DMS53 treated with DMSO at 0.1 percent for 48 hours (cell line): ENCODE results near the gene SH3PXD2A.
"Not testable (repeated sequence)": the region's sequence is repeated elsewhere in the genome, so short reads cannot be mapped to it uniquely, and the experiment has no call there.

Experiments
- DNase-seq: peaks from one replicate; lab custom pipeline; 2025; ENCODE audit not compliant: unreplicated experiment; lab: John Stamatoyannopoulos, UW

The SH3PXD2A gene

DNA sequence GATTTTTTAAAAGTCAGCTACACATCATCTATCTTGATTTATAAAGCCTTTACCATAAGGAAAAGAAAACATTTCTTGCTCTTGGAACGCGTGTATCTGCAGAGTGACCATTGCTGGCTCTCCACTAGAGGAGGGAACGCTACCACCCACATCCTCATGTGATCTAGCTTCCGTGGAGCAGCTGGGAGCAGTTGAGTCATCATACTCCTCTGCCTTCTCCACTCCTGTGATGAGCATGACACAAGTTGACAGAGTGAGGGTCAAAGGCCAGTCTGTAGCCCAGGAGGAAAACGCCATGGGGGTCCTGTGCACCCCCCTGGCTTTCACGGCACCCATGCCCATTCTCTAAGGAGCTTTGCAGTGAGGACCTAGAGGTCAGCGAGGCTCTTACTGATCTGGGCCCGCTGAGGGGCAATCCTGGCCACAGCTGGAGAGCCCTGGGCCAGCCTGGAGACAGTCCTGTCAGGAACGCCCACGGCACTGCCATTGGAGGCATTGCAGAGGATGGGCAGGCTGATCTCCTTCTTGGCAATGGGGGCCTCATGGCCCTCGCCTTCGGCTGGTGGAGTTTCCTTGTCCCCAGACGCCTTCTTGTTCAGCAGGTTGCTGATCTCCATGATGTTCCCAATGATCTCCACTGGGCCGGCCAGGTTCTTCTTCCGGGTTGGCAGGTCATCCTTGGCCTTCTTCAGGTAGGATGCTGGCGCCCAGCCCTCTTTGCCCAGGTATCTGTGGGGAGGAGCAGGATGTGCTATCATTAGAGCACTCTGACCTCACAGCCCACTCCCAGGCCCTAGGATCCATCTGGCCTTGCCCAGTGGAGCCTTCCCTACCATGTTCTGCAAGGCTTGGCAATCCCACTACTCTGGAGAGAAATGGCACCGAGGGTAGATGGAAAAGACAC lies 242.7 kb downstream of the SH3PXD2A start:
- no peak for DNase-seq

GRCh38 chr10:103610921-103611511 lies 244.4 kb downstream of the SH3PXD2A start:
- no peak for DNase-seq

DNA sequence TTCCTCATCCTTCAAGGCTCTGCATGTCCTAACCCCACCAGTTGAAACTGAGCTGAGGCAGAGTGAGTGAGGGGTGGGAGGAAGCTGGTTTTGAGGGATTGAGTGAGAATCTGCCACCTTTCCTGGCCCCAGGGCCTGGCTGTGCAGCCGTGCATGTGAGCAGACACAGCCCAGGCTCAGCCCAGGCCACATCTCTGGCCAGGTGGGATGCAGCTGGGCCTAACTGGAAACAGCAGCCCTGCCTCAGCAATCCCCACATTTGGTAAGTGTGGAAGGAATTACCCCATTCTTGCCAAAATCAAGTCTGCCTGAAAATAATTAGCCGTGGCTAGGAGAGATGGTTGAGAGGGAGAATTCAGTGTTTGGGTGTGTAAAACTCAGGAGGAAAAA lies 245.3 kb downstream of the SH3PXD2A start:
- no peak for DNase-seq

- no peak for DNase-seq
Observed at GRCh38 chr10:103609231-103610082, 245.9 kb downstream of the SH3PXD2A start.

DNA sequence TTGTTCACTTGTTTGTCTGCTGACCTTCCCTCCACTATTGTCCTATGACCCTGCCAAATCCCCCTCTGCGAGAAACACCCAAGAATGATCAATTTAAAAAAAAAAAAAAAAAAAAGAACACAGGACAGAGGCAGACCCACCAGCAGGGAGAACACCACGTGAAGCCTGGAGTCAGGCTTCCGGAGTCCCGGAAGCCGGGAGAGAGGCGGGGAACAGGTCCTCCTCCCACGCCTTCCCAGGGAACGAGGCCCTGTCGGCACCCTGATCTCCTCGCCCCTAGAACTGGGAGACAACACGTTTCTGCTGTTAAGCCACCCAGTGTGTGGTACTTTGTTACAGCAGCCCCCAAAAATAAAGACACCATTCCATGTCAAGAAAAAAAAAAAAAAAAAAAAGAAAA lies 247.3 kb downstream of the SH3PXD2A start:
- DNase-seq: not testable (repeated sequence)

DNA sequence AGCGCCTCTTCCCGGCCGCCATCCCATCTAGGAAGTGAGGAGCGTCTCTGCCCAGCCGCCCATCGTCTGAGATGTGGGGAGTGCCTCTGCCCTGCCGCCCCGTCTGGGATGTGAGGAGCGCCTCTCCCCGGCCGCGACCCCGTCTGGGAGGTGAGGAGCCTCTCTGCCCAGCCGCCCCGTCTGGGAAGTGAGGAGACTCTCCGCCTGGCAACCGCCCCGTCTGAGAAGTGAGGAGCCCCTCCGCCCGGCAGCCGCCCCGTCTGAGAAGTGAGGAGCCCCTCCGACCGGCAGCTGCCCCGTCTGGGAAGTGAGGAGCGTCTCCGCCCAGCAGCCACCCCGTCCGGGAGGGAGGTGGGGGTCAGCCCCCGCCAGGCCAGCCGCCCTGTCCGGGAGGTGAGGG lies 248.3 kb downstream of the SH3PXD2A start:
- DNase-seq: not testable (repeated sequence)

DNA sequence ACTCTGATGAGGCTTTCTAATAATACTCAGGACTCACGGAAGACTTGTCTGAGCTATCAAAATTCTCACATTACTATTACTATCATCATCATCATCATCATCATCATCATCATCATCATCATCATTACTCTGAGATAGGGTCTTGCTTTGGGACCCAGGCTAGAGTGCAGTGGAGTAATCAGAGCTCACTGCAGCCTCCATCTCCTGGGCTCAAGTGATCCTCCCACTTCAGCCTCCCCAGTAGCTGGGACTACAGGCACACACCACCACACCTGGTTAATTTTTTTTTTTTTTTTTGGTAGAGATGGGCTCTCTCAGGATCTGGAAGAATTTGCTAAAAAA lies 249.3 kb downstream of the SH3PXD2A start:
- DNase-seq: not testable (repeated sequence)

- DNase-seq: no peak
Observed at GRCh38 chr10:103605359-103606096, 249.8 kb downstream of the SH3PXD2A start.

DNA sequence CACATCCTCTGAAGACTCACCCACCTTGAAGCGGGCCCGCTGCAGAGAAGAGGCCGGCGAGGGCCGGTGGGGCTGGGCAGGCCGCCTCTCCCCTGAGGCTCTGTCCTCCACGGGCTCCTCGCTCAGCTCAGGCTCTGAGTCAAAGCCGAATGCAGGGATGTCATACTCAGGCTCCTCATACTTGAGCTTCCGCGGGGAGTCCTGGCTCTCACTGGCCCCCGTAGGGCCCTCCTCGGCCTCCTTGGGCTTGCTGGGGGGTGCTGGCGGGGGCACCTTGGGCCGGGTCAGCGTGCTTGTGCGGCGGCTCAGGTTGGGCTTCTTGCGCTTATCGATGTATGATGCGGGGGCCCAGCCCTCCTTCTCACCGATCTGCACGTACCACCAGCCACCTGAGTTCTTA lies 252.0 kb downstream of the SH3PXD2A start:
- DNase-seq: no peak

GRCh38 chr10:103602852-103603155 lies 252.6 kb downstream of the SH3PXD2A start:
- DNase-seq: no peak

DNA sequence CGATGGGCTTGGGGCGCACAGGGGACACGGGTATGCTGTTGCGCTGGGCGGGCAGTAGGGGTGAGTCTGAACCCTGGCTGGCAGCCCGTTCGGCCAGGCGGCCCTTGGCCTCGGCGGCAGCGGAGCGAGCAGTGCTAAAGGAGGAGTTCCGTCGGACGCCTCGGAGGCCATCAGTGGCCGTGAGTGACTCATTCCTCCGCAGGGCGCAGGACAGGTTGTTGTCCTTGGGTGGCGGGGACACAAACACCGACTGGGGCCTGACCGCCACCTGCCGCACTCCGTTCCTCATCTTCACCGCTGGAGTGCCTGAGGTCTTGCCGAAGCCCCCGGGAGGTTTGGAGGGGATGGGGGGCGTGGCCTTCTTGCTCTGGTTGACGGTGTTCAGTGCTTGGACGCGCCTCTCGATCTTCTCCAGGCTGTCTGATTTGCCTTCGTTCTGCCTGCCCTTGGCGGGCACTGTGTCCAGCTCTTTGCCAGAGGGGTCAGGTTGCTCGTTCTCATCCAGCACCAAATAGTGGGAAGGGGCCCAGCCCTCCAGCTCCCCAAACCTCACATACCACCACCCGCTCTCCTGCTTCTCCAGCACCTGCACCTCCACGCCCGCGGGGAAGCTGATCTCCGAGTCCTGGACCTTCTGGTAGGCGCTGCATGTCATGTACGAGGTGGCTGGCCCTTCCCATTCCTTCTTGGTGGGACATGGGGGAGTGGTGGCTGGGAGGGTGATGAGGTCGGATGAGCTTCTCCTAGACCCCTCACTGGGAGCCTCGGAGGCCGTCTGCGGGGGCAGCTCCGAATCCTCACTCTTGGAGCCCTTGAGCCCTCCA lies 253.1 kb downstream of the SH3PXD2A start:
- no peak for DNase-seq

GRCh38 chr10:103600956-103601569 lies 254.3 kb downstream of the SH3PXD2A start:
- no peak for DNase-seq

- no peak for DNase-seq
Observed at GRCh38 chr10:103600325-103600724, 255.1 kb downstream of the SH3PXD2A start.

- DNase-seq: no peak
Observed at GRCh38 chr10:103599907-103600306, 255.5 kb downstream of the SH3PXD2A start.

DNA sequence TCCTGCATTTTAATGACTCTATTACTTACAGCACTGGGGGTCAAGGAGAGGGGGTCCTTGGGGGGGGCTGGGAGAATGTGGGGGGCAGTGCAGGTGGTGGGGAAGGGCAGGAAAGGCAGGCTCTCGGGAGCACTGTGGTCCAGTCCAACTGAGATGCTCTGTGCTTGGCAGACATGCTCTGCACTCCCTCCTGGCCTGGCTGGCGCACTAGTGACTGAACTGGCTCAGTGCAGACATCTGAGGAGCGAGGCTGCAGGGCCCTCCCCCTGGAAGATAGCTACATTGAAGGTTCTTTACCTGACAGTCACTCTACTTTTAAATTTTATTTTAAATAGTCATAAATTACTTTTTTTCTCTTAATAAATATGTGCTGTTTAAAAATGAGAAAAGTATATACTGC lies 256.2 kb downstream of the SH3PXD2A start:
- DNase-seq: no peak

DNA sequence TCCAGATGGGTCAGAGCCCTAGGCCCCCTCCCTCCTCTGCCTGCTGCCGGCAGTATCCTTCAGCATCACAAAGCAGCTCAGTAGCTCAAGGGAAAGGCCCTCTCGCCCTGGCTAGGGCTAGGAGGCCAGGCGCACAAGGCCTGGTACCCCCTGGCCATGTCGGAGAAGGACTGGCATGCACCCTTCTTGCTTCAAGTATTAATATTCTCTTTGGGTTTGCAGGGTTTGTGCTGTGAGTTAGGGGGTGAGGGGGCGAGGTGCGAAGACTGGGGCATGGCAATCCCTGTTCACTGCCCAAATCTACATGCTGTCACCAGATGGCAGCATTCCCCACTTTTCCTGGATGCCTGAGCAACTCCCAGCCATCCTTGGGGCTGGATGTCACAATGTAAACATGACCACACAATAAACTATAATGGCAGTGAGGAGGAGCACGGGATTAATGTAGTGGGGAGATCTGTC lies 256.7 kb downstream of the SH3PXD2A start:
- peak; percentile 48 for DNase-seq

- DNase-seq: no peak
Observed at GRCh38 chr10:103597003-103597402, 258.4 kb downstream of the SH3PXD2A start.

DNA sequence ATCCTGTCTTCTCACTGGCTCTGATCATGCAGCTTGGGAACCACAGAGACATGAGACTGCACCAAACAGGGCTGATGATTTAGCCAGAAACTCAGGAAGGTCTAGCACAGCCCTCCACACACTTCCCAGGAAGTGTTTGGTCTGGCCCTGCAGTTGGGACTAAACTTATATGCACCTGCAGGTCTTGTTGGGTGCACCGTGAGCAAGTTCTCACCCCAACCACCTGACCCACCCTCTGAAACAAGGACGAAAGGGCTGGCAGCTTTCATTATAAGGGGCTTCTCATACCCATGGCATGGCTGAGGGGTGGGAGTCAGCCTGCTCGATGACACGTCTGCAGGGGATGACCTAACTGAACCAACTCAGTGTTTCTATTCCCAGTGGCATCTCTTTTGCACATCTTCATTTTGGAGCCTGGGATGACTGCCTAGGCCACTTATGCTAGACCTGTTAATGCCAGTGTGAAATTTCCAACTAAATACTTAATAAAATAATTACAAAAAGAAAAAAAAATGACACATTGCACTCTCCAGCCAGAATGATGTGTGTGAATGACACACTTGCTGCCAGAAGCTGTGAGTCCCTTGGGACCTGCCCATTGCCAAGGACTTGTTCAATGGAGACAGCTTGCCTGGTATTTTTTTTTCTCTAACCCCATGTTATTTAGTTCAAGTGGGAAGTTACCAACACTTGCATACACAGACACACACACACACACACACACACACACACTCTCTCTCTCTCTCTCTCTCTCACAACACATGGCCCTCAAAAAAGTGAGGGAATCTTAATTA lies 259.2 kb downstream of the SH3PXD2A start:
- DNase-seq: no peak

- no peak for DNase-seq
Observed at GRCh38 chr10:103593022-103593570, 262.3 kb downstream of the SH3PXD2A start.
